Embryonic facial prominence (tissue), 1 donor: ENCODE measurements around the gene HEYL.

Experiments
- DNase-seq: peaks from one replicate; pipeline ENCODE4 v3.0.0-alpha.2; 2016; ENCODE audit errors: extremely low spot score

HEYL gene

GRCh38 chr1:39638965-39639304, 508 bp downstream of the HEYL start:
- no peak for DNase-seq

- no peak for DNase-seq
These were observed 2.1 kb downstream of the HEYL start for GRCh38 chr1:39637361-39637760.

DNA sequence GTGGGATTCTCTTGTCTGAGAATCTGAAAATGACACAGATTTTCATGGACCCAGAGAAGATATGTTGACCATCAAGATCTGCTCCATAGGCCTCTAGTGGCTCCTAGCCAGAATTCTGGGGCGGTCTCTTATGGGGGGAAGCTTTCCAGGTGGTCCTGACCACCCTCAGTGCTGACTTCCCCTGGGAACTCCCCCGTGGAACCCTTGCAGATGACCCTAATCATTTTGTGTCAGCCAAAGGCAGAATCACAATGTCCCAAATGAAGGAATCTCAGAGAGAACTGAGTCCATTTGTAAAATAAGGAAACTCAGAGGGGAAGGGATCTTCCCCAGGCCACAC, 3.6 kb downstream of the HEYL start:
- DNase-seq, result no peak

GRCh38 chr1:39635205-39635870, 4.1 kb downstream of the HEYL start:
- no peak for DNase-seq

- DNase-seq, result no peak
These were observed 6.0 kb downstream of the HEYL start for GRCh38 chr1:39633422-39633821.

GRCh38 chr1:39632682-39633417, 6.6 kb downstream of the HEYL start:
- DNase-seq, result no peak

- no peak for DNase-seq
These were observed 7.1 kb downstream of the HEYL start for GRCh38 chr1:39632323-39632681.

DNA sequence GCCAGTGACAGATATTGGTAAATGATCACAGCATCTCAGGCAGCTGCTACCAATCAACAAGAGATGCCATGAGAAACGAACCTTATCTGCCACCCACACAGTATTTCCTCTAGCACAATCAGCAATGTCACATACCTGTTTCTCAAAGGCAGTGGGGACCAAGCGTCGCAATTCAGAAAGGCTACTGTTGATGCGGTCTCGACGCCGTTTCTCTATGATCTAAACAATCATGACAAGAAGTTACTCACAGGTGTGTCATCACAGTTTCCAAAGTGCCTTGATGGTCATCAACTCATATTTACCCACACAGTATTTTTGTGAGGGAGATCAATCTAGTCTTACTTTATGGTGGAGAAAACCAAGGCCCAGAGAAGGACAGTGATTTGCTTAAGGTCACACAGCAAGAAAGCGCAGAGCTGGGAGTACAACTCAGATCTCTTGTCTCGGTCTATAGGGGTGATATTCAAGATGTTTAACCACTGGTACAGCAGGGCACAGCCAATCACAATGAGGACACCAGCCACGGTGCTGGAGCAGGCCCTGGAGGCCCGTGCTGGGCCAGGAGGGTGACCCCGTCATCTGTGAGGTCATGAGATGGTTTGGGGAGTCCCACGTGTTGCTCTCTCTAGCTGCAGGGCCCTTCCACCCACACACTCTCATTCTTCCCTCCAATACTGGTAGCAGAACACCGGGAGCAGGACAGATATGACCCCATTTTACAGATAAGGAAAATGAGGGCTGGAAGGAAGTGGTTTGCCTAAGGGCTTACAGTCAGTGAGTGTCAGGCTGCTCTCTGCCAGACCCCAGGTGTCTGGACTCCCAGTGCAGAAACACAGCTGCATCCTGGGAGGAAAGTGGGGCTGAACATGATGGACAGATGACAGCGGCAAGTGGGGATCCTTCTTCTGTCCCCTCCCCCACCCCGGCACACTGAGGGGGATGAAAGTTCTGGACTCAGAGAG, 7.8 kb downstream of the HEYL start:
- no peak for DNase-seq

DNA sequence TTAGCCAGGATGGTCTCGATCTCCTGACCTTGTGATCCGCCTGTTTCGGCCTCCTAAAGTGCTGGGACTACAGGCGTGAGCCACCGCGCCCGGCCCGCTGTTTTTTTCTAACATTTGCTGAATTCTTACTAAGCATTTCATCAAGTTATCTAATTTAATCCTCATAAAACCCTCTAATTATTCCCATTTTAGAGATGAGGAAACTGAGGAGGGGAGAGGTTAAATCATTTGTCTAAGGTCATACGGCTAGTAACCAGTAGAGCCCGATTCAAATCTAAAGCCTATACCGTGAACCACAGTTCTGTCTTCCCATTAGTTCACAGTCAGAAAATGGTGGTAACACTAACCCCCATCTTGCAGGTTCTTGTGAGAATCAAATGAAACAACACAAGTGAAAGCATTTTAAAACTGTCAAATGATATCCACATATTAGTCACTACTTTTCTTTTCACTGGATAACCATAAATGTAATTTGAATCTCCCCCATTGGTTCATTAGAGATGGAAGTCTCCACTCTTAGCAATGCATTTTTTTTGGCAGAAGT, 10.6 kb downstream of the HEYL start:
- DNase-seq, result no peak

DNA sequence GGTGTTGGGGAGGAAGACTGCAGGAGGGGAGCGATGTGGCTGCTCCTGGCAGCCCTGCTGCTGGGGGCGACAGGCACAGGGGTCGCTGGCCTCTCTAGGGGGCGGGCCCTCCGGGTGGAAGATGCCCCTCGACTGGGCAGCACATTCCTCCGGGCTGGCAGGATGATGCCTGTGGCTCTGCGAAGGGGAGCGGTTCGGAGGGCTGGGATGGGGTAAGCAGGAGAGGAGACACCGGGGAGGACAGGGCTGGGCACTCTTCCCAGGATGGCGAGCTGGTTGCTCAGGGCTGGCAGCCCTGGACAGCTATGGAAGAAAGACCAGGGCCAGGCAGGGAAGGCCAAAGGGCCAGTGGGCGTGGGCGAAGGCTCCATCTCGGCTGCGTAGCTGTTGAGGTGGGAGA, 12.8 kb downstream of the HEYL start:
- no peak for DNase-seq

DNA sequence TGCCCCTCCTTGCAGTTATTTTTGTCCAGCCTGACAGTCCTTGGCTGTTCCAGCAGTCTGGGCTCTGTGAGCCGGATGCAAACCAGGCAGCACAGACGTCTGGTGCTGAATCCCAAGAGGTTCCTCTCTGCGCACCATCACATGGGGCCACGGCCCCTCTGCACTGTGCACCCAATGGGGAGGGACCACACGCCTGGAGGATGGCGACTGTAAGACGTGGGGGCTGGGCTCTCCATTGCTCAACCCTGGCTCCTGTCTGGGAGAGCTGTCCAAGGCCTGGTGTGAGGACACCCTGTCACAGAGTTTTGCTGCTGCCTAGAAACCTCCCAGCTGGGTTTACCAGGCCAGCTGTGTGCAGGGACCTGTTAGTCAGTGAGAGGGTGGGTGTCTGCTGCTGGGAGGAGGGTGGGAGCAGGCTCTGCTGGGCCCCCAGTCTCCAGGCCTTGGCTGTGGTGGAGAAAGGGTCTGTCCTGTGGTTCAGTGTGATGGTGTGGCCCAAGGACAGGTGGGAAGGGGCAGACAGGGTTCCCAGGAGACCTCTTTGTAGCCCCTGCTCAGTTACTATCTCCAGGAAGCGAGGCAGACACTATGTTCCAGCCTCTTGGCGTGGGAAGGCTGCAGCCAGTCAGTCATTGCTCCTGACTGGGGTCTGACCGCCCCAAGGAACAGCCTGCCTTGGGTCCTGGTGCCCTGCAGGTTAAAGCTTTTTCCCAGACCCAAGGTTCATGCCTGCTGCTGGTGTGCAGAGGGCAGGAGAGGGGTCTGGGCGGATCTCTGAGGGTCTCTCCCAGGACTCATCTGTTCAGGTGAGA, 13.8 kb downstream of the HEYL start:
- no peak for DNase-seq

DNA sequence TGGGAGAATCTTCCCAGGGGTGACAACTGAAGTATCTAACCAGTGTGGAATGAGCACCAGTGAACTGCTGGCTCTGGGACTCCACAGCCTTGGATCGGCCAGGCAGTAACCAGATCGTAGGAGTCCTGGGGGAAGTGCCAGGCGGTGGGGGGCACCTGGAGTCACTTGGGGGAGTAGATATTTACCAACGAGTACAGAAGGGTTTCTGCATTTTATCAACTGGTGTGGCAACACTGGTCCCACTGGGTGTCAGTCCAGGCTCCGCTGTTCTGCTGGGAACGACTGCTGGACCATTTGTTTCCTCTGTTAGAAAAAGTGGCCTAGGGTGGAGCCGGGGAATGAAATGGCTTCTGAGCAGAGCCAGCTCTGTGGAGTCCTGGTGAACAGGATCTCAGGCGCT, 14.4 kb downstream of the HEYL start:
- DNase-seq, result no peak

DNA sequence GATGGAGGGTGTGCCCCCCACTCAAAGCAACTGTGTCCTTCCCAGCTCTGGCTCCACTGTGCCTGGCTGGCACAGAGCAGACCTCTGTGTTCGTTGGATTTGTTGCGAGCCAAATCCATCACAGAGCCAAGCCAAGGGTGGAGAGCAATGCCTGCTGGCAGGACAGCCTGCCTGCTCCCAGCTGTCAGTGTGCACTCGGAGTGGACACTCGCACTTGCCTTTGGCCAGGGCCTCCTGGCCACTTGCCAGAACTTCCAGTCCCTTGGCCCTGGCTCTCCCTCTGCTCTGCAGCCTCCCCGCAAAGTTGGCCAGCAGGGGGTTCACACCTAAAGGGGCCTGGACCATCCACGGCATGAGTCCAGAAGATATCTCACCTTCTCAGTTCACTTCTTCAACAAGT, 16.4 kb downstream of the HEYL start:
- DNase-seq, result no peak

GRCh38 chr1:39622427-39622826, 17.0 kb downstream of the HEYL start:
- no peak for DNase-seq

DNA sequence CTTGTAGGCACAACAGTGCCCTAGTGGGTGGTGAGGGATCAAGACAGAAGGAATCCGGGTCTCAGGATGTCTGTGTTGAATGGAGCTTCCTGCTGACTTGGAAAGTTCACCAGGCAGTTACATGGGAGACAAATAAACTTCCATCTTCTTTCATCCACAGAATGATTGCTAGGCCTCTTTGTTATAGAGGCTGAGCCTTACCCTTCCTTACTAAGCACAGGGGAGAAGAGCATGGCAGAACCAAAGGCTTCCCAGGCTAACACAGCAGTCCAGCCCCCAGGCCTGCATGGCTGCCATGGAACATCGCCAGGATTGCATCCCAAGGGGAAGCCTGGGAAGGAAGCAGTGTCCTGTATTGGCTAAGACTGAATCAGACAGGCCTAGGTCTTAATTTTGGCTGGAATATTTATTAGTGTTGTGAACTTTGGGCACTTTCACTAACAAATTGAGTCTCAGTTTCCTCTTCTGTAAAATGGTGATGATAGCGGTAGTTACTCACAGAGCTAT, 18.7 kb downstream of the HEYL start:
- DNase-seq, result no peak

GRCh38 chr1:39617488-39618049, 21.9 kb downstream of the HEYL start:
- DNase-seq, result no peak

- no peak for DNase-seq
These were observed 24.3 kb downstream of the HEYL start for GRCh38 chr1:39615086-39615673.

DNA sequence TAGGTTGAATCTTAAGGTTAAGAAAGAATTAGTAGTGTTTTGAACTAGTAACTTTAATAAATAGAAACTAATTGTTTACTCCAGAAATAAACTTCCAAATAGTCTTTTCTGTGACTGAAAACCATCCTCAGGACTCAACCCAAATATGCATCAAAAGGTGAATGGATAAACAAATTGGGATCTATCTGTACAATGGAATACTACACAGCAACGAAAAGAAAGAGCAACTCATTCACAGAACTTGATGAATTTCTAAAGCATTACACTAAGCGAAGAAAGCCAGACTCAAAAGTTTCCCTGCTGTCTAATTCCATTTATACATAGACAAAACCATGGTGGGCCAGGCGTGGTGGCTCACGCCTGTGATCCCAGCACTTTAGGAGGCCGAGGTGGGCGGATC, 25.0 kb downstream of the HEYL start:
- no peak for DNase-seq

GRCh38 chr1:39613250-39613649, 26.2 kb downstream of the HEYL start:
- no peak for DNase-seq

- DNase-seq, result no peak
These were observed 29.7 kb downstream of the HEYL start for GRCh38 chr1:39609618-39610331.
